ENCODE data around the gene MCOLN2.

Gene MCOLN2

GRCh38 chr1:84968101-84968500 lies 28.8 kb downstream of the MCOLN2 start:
- Histone ChIP-seq H3K27ac (ENCODE audit: low read length) (no peak overlapping the region), H3K27me3 (ENCODE audit: insufficient read depth, low read length, poor library complexity) (no peaks in the 10 kb centered on the region), H4K20me1 (ENCODE audit: insufficient read depth, low read length) (no peaks in the 10 kb centered on the region), H3K36me3 (ENCODE audit: insufficient read depth, low read length) (no peaks in the 10 kb centered on the region), H2AFZ (ENCODE audit: low read depth, low read length) (no peak overlapping the region), H3K79me2 (ENCODE audit: insufficient read depth, low read length) (no peaks in the 10 kb centered on the region), H3K4me3 (ENCODE audit: low read depth in 1 of 2, low read length in 2 of 2) (no peak overlapping the region), H3K4me2 (ENCODE audit: insufficient read depth, low read length) (no peak overlapping the region), H3K9ac (ENCODE audit: low read depth, low read length) (no peak overlapping the region), H3K4me1 (ENCODE audit: insufficient read depth, low read length) (no peaks in the 10 kb centered on the region), H3K9me3 (ENCODE audit: insufficient read depth, low read length, severe bottlenecking) (no peaks in the 10 kb centered on the region)
- ATAC-seq (ENCODE audit: insufficient read depth, low read depth) (no peak), DNase-seq (no peak)
- TF ChIP-seq CTCF (IDR thresholded peaks at IDR 0.05; ENCODE audit: borderline replicate concordance, extremely low read depth, low read length, poor library complexity, severe bottlenecking) (no peak), EZH2 (IDR thresholded peaks at IDR 0.05; ENCODE audit: borderline replicate concordance, low read depth, low read length, severe bottlenecking) (no peak)

- H3K27me3 ChIP-seq (ENCODE audit: insufficient read depth, low read length, poor library complexity), result no peaks in the 10 kb centered on the region
- no peak overlapping the region for H3K4me2 ChIP-seq (ENCODE audit: insufficient read depth, low read length)
- H3K27ac ChIP-seq (ENCODE audit: low read length), result no peak overlapping the region
- no peaks in the 10 kb centered on the region for H3K4me1 ChIP-seq (ENCODE audit: insufficient read depth, low read length)
- H3K36me3 ChIP-seq (ENCODE audit: insufficient read depth, low read length), result no peaks in the 10 kb centered on the region
- no peak overlapping the region for H2AFZ ChIP-seq (ENCODE audit: low read depth, low read length)
- no peak overlapping the region for H3K4me3 ChIP-seq (ENCODE audit: low read depth in 1 of 2, low read length in 2 of 2)
- no peaks in the 10 kb centered on the region for H4K20me1 ChIP-seq (ENCODE audit: insufficient read depth, low read length)
- TF ChIP-seq EZH2 (IDR thresholded peaks at IDR 0.05; ENCODE audit: borderline replicate concordance, low read depth, low read length, severe bottlenecking), result no peak
- no peak for TF ChIP-seq CTCF (IDR thresholded peaks at IDR 0.05; ENCODE audit: borderline replicate concordance, extremely low read depth, low read length, poor library complexity, severe bottlenecking)
- H3K9me3 ChIP-seq (ENCODE audit: insufficient read depth, low read length, severe bottlenecking), result no peaks in the 10 kb centered on the region
- H3K79me2 ChIP-seq (ENCODE audit: insufficient read depth, low read length), result no peaks in the 10 kb centered on the region
- DNase-seq (no peak), ATAC-seq (ENCODE audit: insufficient read depth, low read depth) (no peak)
- no peak overlapping the region for H3K9ac ChIP-seq (ENCODE audit: low read depth, low read length)
Observed at GRCh38 chr1:84967666-84968065, 29.2 kb downstream of the MCOLN2 start.

- H3K27ac ChIP-seq (ENCODE audit: low read length), result no peak overlapping the region
- DNase-seq (no peak), ATAC-seq (ENCODE audit: insufficient read depth, low read depth) (no peak)
- H2AFZ ChIP-seq (ENCODE audit: low read depth, low read length), result no peak overlapping the region
- H3K36me3 ChIP-seq (ENCODE audit: insufficient read depth, low read length), result no peaks in the 10 kb centered on the region
- no peaks in the 10 kb centered on the region for H4K20me1 ChIP-seq (ENCODE audit: insufficient read depth, low read length)
- H3K79me2 ChIP-seq (ENCODE audit: insufficient read depth, low read length), result no peaks in the 10 kb centered on the region
- no peaks in the 10 kb centered on the region for H3K4me1 ChIP-seq (ENCODE audit: insufficient read depth, low read length)
- H3K4me2 ChIP-seq (ENCODE audit: insufficient read depth, low read length), result no peak overlapping the region
- no peak for TF ChIP-seq EZH2 (IDR thresholded peaks at IDR 0.05; ENCODE audit: borderline replicate concordance, low read depth, low read length, severe bottlenecking)
- no peak for TF ChIP-seq CTCF (IDR thresholded peaks at IDR 0.05; ENCODE audit: borderline replicate concordance, extremely low read depth, low read length, poor library complexity, severe bottlenecking)
- no peaks in the 10 kb centered on the region for H3K9me3 ChIP-seq (ENCODE audit: insufficient read depth, low read length, severe bottlenecking)
- no peaks in the 10 kb centered on the region for H3K27me3 ChIP-seq (ENCODE audit: insufficient read depth, low read length, poor library complexity)
- H3K9ac ChIP-seq (ENCODE audit: low read depth, low read length), result no peak overlapping the region
- no peak overlapping the region for H3K4me3 ChIP-seq (ENCODE audit: low read depth in 1 of 2, low read length in 2 of 2)
Observed at GRCh38 chr1:84963021-84963420, 33.9 kb downstream of the MCOLN2 start.

- H3K9ac ChIP-seq (ENCODE audit: low read depth, low read length), result no peak overlapping the region
- H3K9me3 ChIP-seq (ENCODE audit: insufficient read depth, low read length, severe bottlenecking), result no peaks in the 10 kb centered on the region
- no peak overlapping the region for H3K4me2 ChIP-seq (ENCODE audit: insufficient read depth, low read length)
- H3K27ac ChIP-seq (ENCODE audit: low read length), result no peak overlapping the region
- no peaks in the 10 kb centered on the region for H3K27me3 ChIP-seq (ENCODE audit: insufficient read depth, low read length, poor library complexity)
- DNase-seq, result no peak
- H3K4me3 ChIP-seq (ENCODE audit: low read depth in 1 of 2, low read length in 2 of 2), result no peak overlapping the region
- no peaks in the 10 kb centered on the region for H4K20me1 ChIP-seq (ENCODE audit: insufficient read depth, low read length)
- no peaks in the 10 kb centered on the region for H3K79me2 ChIP-seq (ENCODE audit: insufficient read depth, low read length)
- H3K36me3 ChIP-seq (ENCODE audit: insufficient read depth, low read length), result no peaks in the 10 kb centered on the region
- no peaks in the 10 kb centered on the region for H3K4me1 ChIP-seq (ENCODE audit: insufficient read depth, low read length)
- ATAC-seq (ENCODE audit: insufficient read depth, low read depth), result no peak
- H2AFZ ChIP-seq (ENCODE audit: low read depth, low read length), result no peak overlapping the region
- TF ChIP-seq EZH2 (IDR thresholded peaks at IDR 0.05; ENCODE audit: borderline replicate concordance, low read depth, low read length, severe bottlenecking) (no peak), CTCF (IDR thresholded peaks at IDR 0.05; ENCODE audit: borderline replicate concordance, extremely low read depth, low read length, poor library complexity, severe bottlenecking) (no peak)
Observed at GRCh38 chr1:84961316-84961715, 35.6 kb downstream of the MCOLN2 start.

All from DND-41 (cell line).